H1 (cell line): ENCODE results near the gene BMP4. TPM values are rescaled to one million over a fixed set of nuclear protein-coding genes. Genes with fewer than 3 reads are reported as not detected.

Source experiments
- CTCF ChIA-PET: fragments of 300-600 bp; sonication (Branson Sonifier 250); formaldehyde crosslinking; loops from one replicate; lab custom pipeline; 2021; ENCODE audit not compliant: partially characterized antibody; lab: Charles Lee
- POLR2A ChIA-PET: fragments of 300-600 bp; sonication (Branson Sonifier 250); formaldehyde crosslinking; loops from one replicate; lab custom pipeline; 2021; ENCODE audit warnings: inconsistent platforms; ENCODE audit not compliant: partially characterized antibody; lab: Charles Lee
- DNase-seq, 2 experiments: peaks; one replicate each; pipeline versions ENCODE4 v3.0.0 to v3.0.0-alpha.2; 2010 to 2022; ENCODE audit warnings: low spot score in 2 of 2, low read depth in 1 of 2, mixed read lengths in 1 of 2
- FAIRE-seq: peaks from 2 replicates; lab custom pipeline; 2011; peaks lifted over from hg19 to GRCh38; lab: Jason Lieb, UNC
- H2AFZ ChIP-seq: 2 replicates; pipeline ENCODE4 v1.8.1; 2012; ENCODE audit warnings: low read length, inconsistent platforms
- H2AK5ac ChIP-seq: 2 replicates; pipeline ENCODE4 v1.6.1; 2013; ENCODE audit warnings: low read depth, low read length
- H2BK120ac ChIP-seq: replicated peaks from 2 replicates; pipeline ENCODE3; 2013; ENCODE audit warnings: low read depth, low read length, inconsistent platforms
- H2BK12ac ChIP-seq: 2 replicates; pipeline ENCODE4 v1.6.1; 2013; ENCODE audit warnings: low read depth, low read length
- H2BK15ac ChIP-seq: 2 replicates; pipeline ENCODE4 v1.6.1; 2013; ENCODE audit warnings: low read length
- H2BK20ac ChIP-seq: 2 replicates; pipeline ENCODE4 v1.6.1; 2013; ENCODE audit warnings: low read length
- H2BK5ac ChIP-seq: 2 replicates; pipeline ENCODE4 v1.6.1; 2013; ENCODE audit warnings: low read depth, low read length
- H3K14ac ChIP-seq: 2 replicates; pipeline ENCODE4 v1.6.1; 2013; ENCODE audit warnings: inconsistent platforms; ENCODE audit not compliant: insufficient read length
- H3K18ac ChIP-seq: 2 replicates; pipeline ENCODE4 v1.6.1; 2013; ENCODE audit warnings: low read length; ENCODE audit errors: extremely low read depth
- H3K23ac ChIP-seq: 2 replicates; pipeline ENCODE4 v1.6.1; 2013; ENCODE audit warnings: inconsistent platforms; ENCODE audit not compliant: insufficient read length
- H3K23me2 ChIP-seq: 2 replicates; pipeline ENCODE4 v1.6.1; 2013; ENCODE audit warnings: low read depth, low read length
- H3K27ac ChIP-seq: 2 replicates; pipeline ENCODE4 v1.6.1; 2011; ENCODE audit warnings: low read depth, low read length, inconsistent platforms
- H3K27me3 ChIP-seq, 4 experiments: replicated peaks in 1 of 4; 1 replicate in 1 of 4; 2 replicates in 3 of 4; pipeline versions ENCODE4 v1.6.1 to v1.8.1; 2011 to 2013; ENCODE audit warnings: low read length in 3 of 4, mild to moderate bottlenecking in 3 of 4, inconsistent platforms in 2 of 4, mixed read lengths in 2 of 4, moderate library complexity in 1 of 4; ENCODE audit not compliant: control insufficient read depth in 3 of 4, insufficient read depth in 3 of 4; ENCODE audit errors: extremely low read depth in 1 of 4
- H3K36me3 ChIP-seq, 4 experiments: 2 replicates each; pipeline versions ENCODE4 v1.6.1 to v1.8.1; 2011 to 2013; ENCODE audit warnings: mild to moderate bottlenecking in 4 of 4, low read length in 3 of 4, moderate library complexity in 2 of 4, control low read depth in 1 of 4, inconsistent platforms in 1 of 4; ENCODE audit not compliant: insufficient read depth in 4 of 4, control insufficient read depth in 2 of 4
- H3K4ac ChIP-seq: replicated peaks from 2 replicates; pipeline ENCODE3; 2013; ENCODE audit warnings: low read length, low read depth, mixed read lengths, inconsistent platforms; ENCODE audit not compliant: insufficient read length
- H3K4me1 ChIP-seq, 4 experiments: replicated peaks in 1 of 4; 1 replicate in 1 of 4; 2 replicates in 3 of 4; pipeline versions ENCODE4 v1.6.1 to v1.8.1; 2011 to 2013; ENCODE audit warnings: low read length in 3 of 4, inconsistent platforms in 2 of 4, mixed read lengths in 1 of 4; ENCODE audit not compliant: insufficient read depth in 4 of 4, control insufficient read depth in 3 of 4
- H3K4me2 ChIP-seq, 2 experiments: 2 replicates each; pipeline versions ENCODE4 v1.6.1 to v1.8.1; 2011 to 2013; ENCODE audit warnings: low read depth in 2 of 2, low read length in 2 of 2, control low read depth in 1 of 2, inconsistent platforms in 1 of 2, mild to moderate bottlenecking in 1 of 2; ENCODE audit not compliant: insufficient read depth in 1 of 2
- H3K4me3 ChIP-seq, 4 experiments: fragments of 200-600, 300-600 bp in 1 of 4; sonication (generic), shearing (Covaris generic), sonication (Bioruptor Twin) in 1 of 4; 2 replicates each; pipeline versions ENCODE4 v1.5.1 to v1.8.1; 2011 to 2016; ENCODE audit warnings: low read length in 4 of 4, low read depth in 3 of 4, control low read depth in 2 of 4, inconsistent platforms in 2 of 4, mild to moderate bottlenecking in 2 of 4, mixed read lengths in 1 of 4, moderate library complexity in 1 of 4; ENCODE audit not compliant: insufficient read depth in 2 of 4; ENCODE audit errors: extremely low read depth in 1 of 4
- H3K56ac ChIP-seq: replicated peaks from 2 replicates; pipeline ENCODE3; 2013; ENCODE audit warnings: low read depth, mild to moderate bottlenecking, mixed read lengths, low read length, inconsistent platforms; ENCODE audit not compliant: insufficient read length
- H3K79me1 ChIP-seq: 2 replicates; pipeline ENCODE4 v1.6.1; 2013; ENCODE audit warnings: low read depth, low read length, control low read depth
- H3K79me2 ChIP-seq, 2 experiments: 2 replicates each; pipeline versions ENCODE4 v1.6.1 to v1.8.1; 2012 to 2013; ENCODE audit warnings: low read length in 2 of 2, mild to moderate bottlenecking in 2 of 2, inconsistent platforms in 1 of 2; ENCODE audit not compliant: insufficient read depth in 2 of 2, control insufficient read depth in 1 of 2
- H3K9ac ChIP-seq, 4 experiments: replicated peaks in 1 of 4; 1 replicate in 1 of 4; 2 replicates in 3 of 4; pipeline versions ENCODE4 v1.6.1 to v1.8.1; 2011 to 2013; ENCODE audit warnings: low read depth in 3 of 4, low read length in 3 of 4, control low read depth in 2 of 4, mild to moderate bottlenecking in 2 of 4, moderate library complexity in 2 of 4, inconsistent platforms in 1 of 4; ENCODE audit errors: extremely low read depth in 1 of 4
- H3K9me3 ChIP-seq, 2 experiments: 2 replicates each; pipeline versions ENCODE4 v1.6.1 to v1.8.1; 2012 to 2013; ENCODE audit warnings: mild to moderate bottlenecking in 2 of 2, moderate library complexity in 2 of 2, control low read depth in 1 of 2, inconsistent platforms in 1 of 2, low read depth in 1 of 2, low read length in 1 of 2, mixed read lengths in 1 of 2; ENCODE audit not compliant: insufficient read depth in 2 of 2
- H4K20me1 ChIP-seq, 2 experiments: replicated peaks in 1 of 2; 2 replicates each; pipeline versions ENCODE3 to v1.8.1; 2011 to 2013; ENCODE audit warnings: inconsistent platforms in 2 of 2, low read length in 2 of 2, mild to moderate bottlenecking in 1 of 2; ENCODE audit not compliant: insufficient read depth in 2 of 2, control insufficient read depth in 1 of 2
- H4K5ac ChIP-seq: 2 replicates; pipeline ENCODE4 v1.6.1; 2013; ENCODE audit warnings: low read length, low read depth, mixed read lengths, inconsistent platforms; ENCODE audit not compliant: insufficient read length
- H4K8ac ChIP-seq: 2 replicates; pipeline ENCODE4 v1.8.0; 2013; ENCODE audit warnings: mild to moderate bottlenecking, moderate library complexity, low read length, inconsistent platforms; ENCODE audit not compliant: insufficient read depth; ENCODE audit errors: extremely low read depth
- H4K91ac ChIP-seq: replicated peaks from 2 replicates; pipeline ENCODE3; 2013; ENCODE audit warnings: low read length, mixed read lengths, inconsistent platforms; ENCODE audit not compliant: insufficient read length
- ATF2 ChIP-seq: IDR thresholded peaks from 2 replicates; pipeline ENCODE4 v1.6.1; 2012; ENCODE audit warnings: low read length, inconsistent platforms
- CTCF ChIP-seq, 3 experiments: IDR thresholded peaks; 1 replicate in 2 of 3; 2 replicates in 1 of 3; pipeline versions ENCODE4 v1.5.1 to v1.6.1; 2011; ENCODE audit warnings: low read length in 3 of 3, mild to moderate bottlenecking in 3 of 3, inconsistent platforms in 2 of 3, low read depth in 1 of 3, moderate library complexity in 1 of 3; ENCODE audit not compliant: insufficient read depth in 1 of 3; ENCODE audit errors: control extremely low read depth in 1 of 3
- JUN ChIP-seq: IDR thresholded peaks from 2 replicates; pipeline ENCODE4 v1.6.1; 2011; ENCODE audit warnings: low read depth, mild to moderate bottlenecking, improper control_type of control experiment, low read length
- RBBP5 ChIP-seq: IDR thresholded peaks from 2 replicates; pipeline ENCODE4 v1.7.1; 2012; ENCODE audit warnings: low read depth, mild to moderate bottlenecking, inconsistent platforms, low read length, moderate library complexity, borderline replicate concordance
- USF2 ChIP-seq: IDR thresholded peaks from 2 replicates; pipeline ENCODE4 v1.6.1; 2011; ENCODE audit warnings: low read length, improper control_type of control experiment
- WGBS, 2 experiments: shearing (Covaris generic) in 1 of 2; methylation state at CpG; one replicate each; pipeline versions ENCODE4 v1.1.6 to v1.1.7; 2013 to 2015; ENCODE audit warnings: low lambda C conversion rate in 2 of 2, mixed read lengths in 2 of 2, inconsistent platforms in 1 of 2, low coverage in 1 of 2, missing lambda C conversion rate in 1 of 2; ENCODE audit not compliant: insufficient replicate concordance in 2 of 2, insufficient coverage in 1 of 2, insufficient read length in 1 of 2; ENCODE audit errors: extremely low coverage in 1 of 2, missing lambda C conversion rate in 1 of 2; 5-methylcytosine and 5-hydroxymethylcytosine counted together
- polyA plus RNA-seq, 7 experiments: library from polyadenylated mRNA; depleted of rRNA in 3 of 7; stranded (reverse) in 5 of 7; unstranded in 2 of 7; fragments of >200 nt in 5 of 7; fragments of 200-250 nt in 2 of 7; gene quantifications; 1 replicate in 5 of 7; 2 replicates in 1 of 7; 4 replicates in 1 of 7; pipeline versions ENCODE4 v1.2.1 to v1.2.3, GENCODE V29; 2011 to 2013; ENCODE audit warnings: missing spikeins in 2 of 7, mixed read lengths in 2 of 7
- total RNA-seq: library from RNA; stranded (reverse); fragmentation: NEBNext Ultra II Directional; extraction: Animal tissue kit (Norgen Biotek cat#: 25700); gene quantifications from 2 replicates; pipeline ENCODE4 v1.2.1, GENCODE V29; 2021

The BMP4 gene
- total and polyA plus RNA-seq, 2 of the 8 experiments (the other 6 are each of a cell fraction or from before 2014, with no cell fraction given), result 2.3 to 5.4 TPM

GRCh38 chr14:53955671-53956426 is 776 bp downstream of the BMP4 start:
- peak overlapping the region; percentile 62; the same call in 1 of the 2 replicates for H2BK12ac ChIP-seq
- DNase-seq (peak in 1 of 2 experiments; percentile 84), FAIRE-seq (no peak)
- peak overlapping the region; percentile 38 for H4K91ac ChIP-seq
- peaks cover 17 to 64% (median 55%) of the 10 kb centered on the region in 4 experiments for H3K27me3 ChIP-seq
- POLR2A ChIA-PET, result interaction anchor here (1.6 to 5.3 kb wide), 5 partner anchors 8 to 26 kb away, joined by 4 to 29 read pairs (median 14); no protein-coding TSS in a partner anchor
- 1% methylated on average over 35 of the region's 52 CpGs; no CpG with 5 or more reads in 1 of the 2 experiments for WGBS, 2 experiments
- H4K8ac ChIP-seq, result no peak overlapping the region
- CTCF ChIA-PET, result interaction anchor here (0.5 to 3.7 kb wide), 21 partner anchors 8 to 418 kb away, joined by 3 to 18 read pairs (median 4); no protein-coding TSS in a partner anchor
- H2BK120ac ChIP-seq, result no peak overlapping the region
- peaks cover 4 to 6% (median 5%) of the 10 kb centered on the region in 4 experiments; a peak in 5 of 7 replicates for H3K4me1 ChIP-seq
- H3K9me3 ChIP-seq, result no peaks in the 10 kb centered on the region
- H3K56ac ChIP-seq, result no peak overlapping the region
- peak overlapping the region; percentile 94 to 99 for H3K4me2 ChIP-seq
- H3K36me3 ChIP-seq, result no peaks in the 10 kb centered on the region
- H4K20me1 ChIP-seq, result no peaks in the 10 kb centered on the region
- peaks cover 47% of the 10 kb centered on the region for H3K23me2 ChIP-seq
- H3K79me1 ChIP-seq, result no peaks in the 10 kb centered on the region
- H3K4ac ChIP-seq, result no peak overlapping the region
- no peak overlapping the region for H3K14ac ChIP-seq
- peak overlapping the region; percentile 48; the same call in 1 of the 2 replicates for H2BK20ac ChIP-seq
- no peak overlapping the region; the same call in 1 of the 2 replicates for H2BK15ac ChIP-seq
- no peak overlapping the region for H4K5ac ChIP-seq
- peak overlapping the region; percentile 88 for H3K18ac ChIP-seq
- H3K79me2 ChIP-seq, result no peaks in the 10 kb centered on the region
- H2AFZ ChIP-seq, result peak overlapping the region; percentile 58; the same call in 1 of the 2 replicates
- no peak overlapping the region for H3K27ac ChIP-seq
- H3K23ac ChIP-seq, result no peak overlapping the region
- H2AK5ac ChIP-seq, result no peak overlapping the region
- peak overlapping the region; percentile 73; the same call in 1 of the 2 replicates for H2BK5ac ChIP-seq
- peak overlapping the region; percentile 54 to 86 (median 78) for H3K4me3 ChIP-seq
- H3K9ac ChIP-seq, result no peak overlapping the region; a peak in 2 of 7 replicates
- TF ChIP-seq JUN (no peak), ATF2 (no peak), CTCF (IDR thresholded peaks at IDR 0.05; ENCODE audit: control extremely low read depth in 1 of 3, insufficient read depth in 1 of 3, low read depth in 1 of 3, low read length in 3 of 3) (no peak), RBBP5 (no peak), USF2 (no peak)
